Activated CD4-positive, CD25-positive, alpha-beta regulatory T cell (primary cell): Measurements from ENCODE around the gene TTC9B.
"Not testable (repeated sequence)": the region's sequence is repeated elsewhere in the genome, so short reads cannot be mapped to it uniquely, and the experiment has no call there.

ENCODE experiments used
- DNase-seq, 4 experiments: peaks; one replicate each; lab custom pipeline; 2025; lab: John Stamatoyannopoulos, UW

The TTC9B gene

DNA sequence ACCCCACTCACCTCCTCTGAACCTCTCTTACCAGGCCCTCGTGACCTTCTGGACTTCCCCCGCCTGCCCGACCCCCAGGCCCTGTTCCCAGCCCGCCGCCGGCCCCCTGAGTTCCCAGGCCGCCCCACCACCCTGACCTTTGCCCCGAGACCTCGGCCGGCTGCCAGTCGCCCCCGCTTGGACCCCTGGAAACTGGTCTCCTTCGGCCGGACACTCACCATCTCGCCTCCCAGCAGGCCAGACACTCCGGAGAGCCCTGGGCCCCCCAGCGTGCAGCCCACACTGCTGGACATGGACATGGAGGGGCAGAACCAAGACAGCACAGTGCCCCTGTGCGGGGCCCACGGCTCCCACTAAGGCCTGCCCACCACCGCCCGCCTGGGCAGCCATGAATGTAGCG is 3.2 kb downstream of the TTC9B start:
- DNase-seq: no peak

- DNase-seq: no peak
These were observed 4.2 kb downstream of the TTC9B start for GRCh38 chr19:40213882-40214570.

DNA sequence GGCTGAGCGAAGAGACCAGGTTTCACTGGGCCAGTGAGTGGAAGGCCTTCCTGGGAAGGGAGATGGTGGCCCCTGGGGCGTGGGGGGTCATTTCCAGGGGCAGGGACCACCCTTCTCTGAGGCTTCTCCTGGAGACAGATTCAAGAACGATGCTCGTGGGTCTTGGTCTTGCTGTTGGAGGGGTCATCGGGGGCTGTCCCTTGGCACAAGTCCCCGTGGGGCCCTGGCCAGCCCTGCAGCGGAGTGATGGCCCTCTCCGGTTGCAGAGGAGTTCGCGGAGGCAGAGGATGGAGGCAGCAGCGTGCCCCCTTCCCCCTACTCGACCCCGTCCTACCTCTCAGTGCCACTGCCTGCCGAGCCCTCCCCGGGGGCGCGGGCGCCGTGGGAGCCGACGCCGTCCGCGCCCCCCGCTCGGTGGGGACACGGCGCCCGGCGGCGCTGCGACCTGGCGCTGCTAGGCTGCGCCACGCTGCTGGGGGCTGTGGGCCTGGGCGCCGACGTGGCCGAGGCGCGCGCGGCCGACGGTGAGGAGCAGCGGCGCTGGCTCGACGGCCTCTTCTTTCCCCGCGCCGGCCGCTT is 4.8 kb downstream of the TTC9B start:
- DNase-seq: no peak

- no peak for DNase-seq
These were observed 7.3 kb downstream of the TTC9B start for GRCh38 chr19:40210889-40211288.

- no peak for DNase-seq
These were observed 9.6 kb downstream of the TTC9B start for GRCh38 chr19:40208602-40209001.

DNA sequence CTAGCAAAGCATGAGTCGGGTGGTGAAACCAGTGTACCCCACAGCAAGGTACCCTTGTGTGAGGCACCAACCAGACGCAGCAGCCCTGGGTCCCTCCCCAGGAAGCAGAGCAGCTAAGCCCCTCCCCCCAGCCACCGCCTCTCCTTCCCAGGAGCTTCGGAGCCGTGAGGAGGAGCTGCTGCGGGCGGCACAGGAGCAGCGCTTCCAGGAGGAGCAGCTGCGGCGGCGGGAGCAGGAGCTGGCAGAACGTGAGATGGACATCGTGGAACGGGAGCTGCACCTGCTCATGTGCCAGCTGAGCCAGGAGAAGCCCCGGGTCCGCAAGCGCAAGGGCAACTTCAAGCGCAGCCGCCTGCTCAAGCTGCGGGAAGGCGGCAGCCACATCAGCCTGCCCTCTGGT is 12.4 kb downstream of the TTC9B start:
- no peak for DNase-seq

GRCh38 chr19:40204381-40204780 is 13.8 kb downstream of the TTC9B start:
- no peak for DNase-seq

DNA sequence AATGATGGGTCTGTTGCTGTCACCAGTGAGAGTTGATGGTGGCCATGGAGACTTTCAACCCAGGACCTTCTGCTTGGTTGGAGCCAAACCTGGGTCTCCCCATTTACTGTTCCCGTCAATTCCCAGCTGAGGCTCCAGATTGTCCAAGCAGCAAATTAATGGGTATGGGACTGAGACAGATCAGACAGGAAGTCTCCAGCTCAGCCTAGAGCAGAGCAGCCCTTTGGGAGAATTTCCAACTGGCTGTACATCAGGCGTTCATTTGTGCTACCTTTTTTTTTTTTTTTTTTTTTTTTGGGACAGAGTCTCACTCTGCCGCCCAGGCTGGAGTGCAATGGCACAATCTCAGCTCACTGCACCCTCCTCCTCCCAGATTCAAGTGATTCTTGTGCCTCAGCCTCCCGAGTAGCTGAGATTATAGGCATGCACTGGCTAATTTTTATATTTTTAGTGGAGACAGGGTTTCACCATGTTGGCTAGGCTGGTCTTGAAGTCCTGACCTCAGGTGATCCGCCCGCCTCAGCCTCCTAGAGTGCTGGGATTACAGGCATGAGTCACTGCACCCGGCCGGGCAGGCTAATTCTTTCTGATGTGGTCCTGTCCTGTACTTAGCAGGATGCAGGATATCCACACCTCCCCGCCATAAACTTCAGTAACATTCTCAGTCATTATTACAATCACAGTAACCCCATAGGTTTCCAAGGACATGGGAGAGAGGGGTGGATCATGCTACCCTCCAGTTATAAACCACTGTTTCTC is 17.7 kb downstream of the TTC9B start:
- no peak for DNase-seq

DNA sequence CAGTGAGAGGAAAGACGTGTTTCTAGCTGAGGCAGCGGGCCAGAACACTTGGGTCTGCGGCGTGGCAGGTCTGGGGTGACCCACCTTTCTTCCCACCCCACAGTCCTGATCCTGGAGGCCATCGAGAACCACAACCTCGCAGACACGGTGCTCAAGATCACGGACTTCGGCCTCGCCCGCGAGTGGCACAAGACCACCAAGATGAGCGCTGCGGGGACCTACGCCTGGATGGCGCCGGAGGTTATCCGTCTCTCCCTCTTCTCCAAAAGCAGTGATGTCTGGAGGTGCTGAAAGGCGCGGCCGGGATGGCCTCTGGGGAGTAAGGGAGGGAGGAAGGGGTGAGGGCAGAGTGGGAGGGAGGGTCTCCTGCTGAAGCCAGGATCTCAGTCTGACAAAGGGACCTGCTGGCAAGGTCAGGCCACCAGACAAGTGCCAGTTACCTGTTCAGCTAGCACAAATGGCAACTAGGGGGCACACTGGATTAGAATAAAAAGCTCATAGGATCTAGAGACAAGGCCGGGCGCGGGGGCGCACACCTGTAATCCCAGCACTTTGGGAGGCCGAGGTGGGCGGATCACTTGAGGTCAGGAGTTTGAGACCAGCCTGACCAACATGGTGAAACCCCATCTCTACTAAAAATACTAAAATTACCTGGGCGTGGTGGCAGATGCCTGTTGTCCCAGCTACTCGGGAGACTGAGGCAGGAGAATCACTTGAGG is 19.8 kb downstream of the TTC9B start:
- no peak for DNase-seq

DNA sequence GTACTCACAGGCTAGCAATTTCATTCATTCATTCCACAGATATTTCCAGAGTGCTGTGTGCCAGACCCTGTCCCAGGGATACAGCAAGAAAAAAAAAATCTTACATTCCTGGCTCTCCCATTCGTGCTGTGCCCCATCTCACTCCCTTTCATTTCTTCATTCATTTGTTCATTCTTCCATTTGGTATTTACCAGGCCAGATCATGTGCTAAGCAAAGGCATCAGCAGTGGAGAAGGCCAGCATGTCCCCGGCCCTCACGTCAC is 24.7 kb downstream of the TTC9B start:
- DNase-seq: no peak

- no peak for DNase-seq
These were observed 25.2 kb downstream of the TTC9B start for GRCh38 chr19:40192758-40193586.

- no peak for DNase-seq
These were observed 26.1 kb downstream of the TTC9B start for GRCh38 chr19:40191836-40192646.

GRCh38 chr19:40190891-40191835 is 27.0 kb downstream of the TTC9B start, which contains the start of gene MAP3K10:
Gene MAP3K10, plus strand, starts transcription at chr19:40191426. Its CDS starts 606 bp downstream, at chr19:40192032.
- peak; percentile 51 to 58 (median 54) for DNase-seq

DNA sequence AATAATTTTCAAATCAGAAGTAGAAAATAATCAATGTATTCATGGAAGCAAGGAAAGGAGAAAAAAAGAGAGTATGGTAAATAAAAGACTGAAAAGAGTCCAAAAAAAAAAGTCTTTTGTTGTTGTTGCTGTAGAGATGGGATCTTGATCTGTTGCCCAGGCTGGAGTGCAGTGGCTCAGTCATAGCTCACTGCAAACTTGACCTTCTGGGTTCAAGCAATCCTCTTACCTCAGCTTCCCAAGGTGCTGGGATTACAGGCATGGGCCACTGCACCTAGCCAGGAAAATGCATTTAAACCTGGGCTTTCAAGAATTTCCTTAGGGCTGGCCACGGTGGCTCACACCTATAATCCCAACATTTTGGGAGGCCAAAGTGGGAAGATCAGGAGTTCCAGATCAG is 33.9 kb downstream of the TTC9B start:
- DNase-seq: no peak

DNA sequence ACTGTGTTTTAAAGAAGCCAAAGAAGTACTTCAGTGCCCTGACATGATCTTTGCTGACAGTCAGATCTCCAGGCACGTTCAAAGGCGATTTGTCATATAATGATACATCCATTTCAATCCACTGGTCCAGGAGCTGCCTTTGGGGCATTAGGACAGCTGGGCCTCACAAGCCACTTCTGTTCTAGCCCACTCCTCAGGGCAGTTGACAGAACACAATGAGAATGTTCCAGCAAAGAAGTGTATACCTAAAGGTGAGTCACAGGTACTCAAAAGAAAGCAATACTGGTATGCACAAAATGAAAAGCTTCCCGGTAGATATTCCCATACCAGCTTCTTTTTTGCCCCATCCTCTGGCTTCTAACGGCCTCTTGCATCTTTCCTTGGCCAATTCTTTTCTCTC is 39.4 kb downstream of the TTC9B start:
- no peak for DNase-seq

DNA sequence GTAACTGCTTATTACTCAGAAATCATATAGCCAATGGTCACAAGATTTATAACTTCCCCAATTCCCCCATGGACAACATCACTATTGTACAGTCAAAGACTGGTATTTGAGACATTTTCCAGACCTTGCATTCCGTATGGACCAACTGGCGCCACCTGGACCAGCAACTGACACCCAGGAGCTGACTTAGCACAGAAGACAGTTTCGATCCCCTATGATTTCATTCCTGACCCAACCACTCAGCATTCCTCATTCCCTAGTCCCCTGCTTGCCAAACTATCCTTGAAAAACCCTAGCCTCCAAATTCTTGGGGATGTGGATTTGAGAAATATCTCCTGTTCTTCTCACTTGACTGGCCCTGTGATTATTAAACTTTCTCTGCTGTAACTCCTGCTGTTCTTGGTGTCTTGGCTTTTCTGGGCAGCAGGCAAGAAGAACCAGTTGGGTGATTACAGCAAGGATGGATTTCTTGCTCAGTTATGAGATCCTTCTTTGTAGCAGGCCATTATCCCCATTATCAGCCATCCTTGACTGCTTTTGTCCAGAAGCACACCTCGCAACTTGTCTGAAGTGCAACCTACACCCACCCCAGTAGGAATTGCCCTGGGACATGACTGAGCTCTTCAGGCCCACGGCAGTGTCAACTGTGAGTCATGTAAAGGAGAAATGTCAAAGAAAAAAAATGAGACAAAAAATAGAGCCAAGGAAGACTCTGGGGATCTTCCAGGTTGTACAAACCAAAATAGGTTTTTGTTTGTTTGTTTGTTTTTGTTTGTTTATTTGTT is 40.7 kb downstream of the TTC9B start:
- no peak for DNase-seq

GRCh38 chr19:40175820-40176219 is 42.4 kb downstream of the TTC9B start:
- no peak for DNase-seq

- DNase-seq: no peak
These were observed 44.1 kb downstream of the TTC9B start for GRCh38 chr19:40174092-40174491.

DNA sequence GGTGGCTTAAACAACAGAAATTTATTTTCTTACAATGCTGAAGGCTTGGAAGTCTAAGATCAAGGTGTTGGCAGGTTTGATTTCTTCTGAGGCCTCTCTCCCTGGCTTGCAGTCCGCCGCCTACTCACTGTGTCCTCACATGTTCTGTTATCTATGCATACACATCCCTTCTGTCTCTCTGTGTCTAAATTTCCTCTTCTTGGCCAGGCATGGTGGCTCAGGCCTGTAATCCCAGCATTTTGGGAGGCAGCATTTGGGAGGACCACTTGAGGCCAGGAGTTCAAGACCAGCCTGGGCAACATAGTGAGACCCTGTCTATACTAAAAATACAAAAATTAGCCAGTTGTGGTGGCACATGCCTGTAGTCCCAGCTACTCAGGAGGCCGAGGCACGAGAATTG is 46.9 kb downstream of the TTC9B start:
- not testable (repeated sequence) for DNase-seq
